H1 (cell line): ENCODE measurements around the gene HBA2. TPM values are rescaled to one million over a fixed set of nuclear protein-coding genes. Genes with fewer than 3 reads are reported as not detected.

Experiments used
- CTCF ChIA-PET: fragments of 300-600 bp; sonication (Branson Sonifier 250); formaldehyde crosslinking; loops from one replicate; lab custom pipeline; 2021; ENCODE audit not compliant: partially characterized antibody; lab: Charles Lee
- POLR2A ChIA-PET: fragments of 300-600 bp; sonication (Branson Sonifier 250); formaldehyde crosslinking; loops from one replicate; lab custom pipeline; 2021; ENCODE audit warnings: inconsistent platforms; ENCODE audit not compliant: partially characterized antibody; lab: Charles Lee
- DNase-seq, 2 experiments: peaks; one replicate each; pipeline versions ENCODE4 v3.0.0 to v3.0.0-alpha.2; 2010 to 2022; ENCODE audit warnings: low spot score in 2 of 2, low read depth in 1 of 2, mixed read lengths in 1 of 2
- FAIRE-seq: peaks from 2 replicates; lab custom pipeline; 2011; peaks lifted over from hg19 to GRCh38; lab: Jason Lieb, UNC
- H2AFZ ChIP-seq: 2 replicates; pipeline ENCODE4 v1.8.1; 2012; ENCODE audit warnings: low read length, inconsistent platforms
- H2AK5ac ChIP-seq: 2 replicates; pipeline ENCODE4 v1.6.1; 2013; ENCODE audit warnings: low read depth, low read length
- H2BK120ac ChIP-seq: replicated peaks from 2 replicates; pipeline ENCODE3; 2013; ENCODE audit warnings: low read depth, low read length, inconsistent platforms
- H2BK12ac ChIP-seq: 2 replicates; pipeline ENCODE4 v1.6.1; 2013; ENCODE audit warnings: low read depth, low read length
- H2BK15ac ChIP-seq: 2 replicates; pipeline ENCODE4 v1.6.1; 2013; ENCODE audit warnings: low read length
- H2BK20ac ChIP-seq: 2 replicates; pipeline ENCODE4 v1.6.1; 2013; ENCODE audit warnings: low read length
- H2BK5ac ChIP-seq: 2 replicates; pipeline ENCODE4 v1.6.1; 2013; ENCODE audit warnings: low read depth, low read length
- H3K14ac ChIP-seq: 2 replicates; pipeline ENCODE4 v1.6.1; 2013; ENCODE audit warnings: inconsistent platforms; ENCODE audit not compliant: insufficient read length
- H3K18ac ChIP-seq: 2 replicates; pipeline ENCODE4 v1.6.1; 2013; ENCODE audit warnings: low read length; ENCODE audit errors: extremely low read depth
- H3K23ac ChIP-seq: 2 replicates; pipeline ENCODE4 v1.6.1; 2013; ENCODE audit warnings: inconsistent platforms; ENCODE audit not compliant: insufficient read length
- H3K23me2 ChIP-seq: 2 replicates; pipeline ENCODE4 v1.6.1; 2013; ENCODE audit warnings: low read depth, low read length
- H3K27ac ChIP-seq: 2 replicates; pipeline ENCODE4 v1.6.1; 2011; ENCODE audit warnings: low read depth, low read length, inconsistent platforms
- H3K27me3 ChIP-seq, 4 experiments: replicated peaks in 1 of 4; 1 replicate in 1 of 4; 2 replicates in 3 of 4; pipeline versions ENCODE4 v1.6.1 to v1.8.1; 2011 to 2013; ENCODE audit warnings: low read length in 3 of 4, mild to moderate bottlenecking in 3 of 4, inconsistent platforms in 2 of 4, mixed read lengths in 2 of 4, moderate library complexity in 1 of 4; ENCODE audit not compliant: control insufficient read depth in 3 of 4, insufficient read depth in 3 of 4; ENCODE audit errors: extremely low read depth in 1 of 4
- H3K36me3 ChIP-seq, 4 experiments: 2 replicates each; pipeline versions ENCODE4 v1.6.1 to v1.8.1; 2011 to 2013; ENCODE audit warnings: mild to moderate bottlenecking in 4 of 4, low read length in 3 of 4, moderate library complexity in 2 of 4, control low read depth in 1 of 4, inconsistent platforms in 1 of 4; ENCODE audit not compliant: insufficient read depth in 4 of 4, control insufficient read depth in 2 of 4
- H3K4ac ChIP-seq: replicated peaks from 2 replicates; pipeline ENCODE3; 2013; ENCODE audit warnings: low read length, low read depth, mixed read lengths, inconsistent platforms; ENCODE audit not compliant: insufficient read length
- H3K4me1 ChIP-seq, 4 experiments: replicated peaks in 1 of 4; 1 replicate in 1 of 4; 2 replicates in 3 of 4; pipeline versions ENCODE4 v1.6.1 to v1.8.1; 2011 to 2013; ENCODE audit warnings: low read length in 3 of 4, inconsistent platforms in 2 of 4, mixed read lengths in 1 of 4; ENCODE audit not compliant: insufficient read depth in 4 of 4, control insufficient read depth in 3 of 4
- H3K4me2 ChIP-seq, 2 experiments: 2 replicates each; pipeline versions ENCODE4 v1.6.1 to v1.8.1; 2011 to 2013; ENCODE audit warnings: low read depth in 2 of 2, low read length in 2 of 2, control low read depth in 1 of 2, inconsistent platforms in 1 of 2, mild to moderate bottlenecking in 1 of 2; ENCODE audit not compliant: insufficient read depth in 1 of 2
- H3K4me3 ChIP-seq, 4 experiments: fragments of 200-600, 300-600 bp in 1 of 4; sonication (generic), shearing (Covaris generic), sonication (Bioruptor Twin) in 1 of 4; 2 replicates each; pipeline versions ENCODE4 v1.5.1 to v1.8.1; 2011 to 2016; ENCODE audit warnings: low read length in 4 of 4, low read depth in 3 of 4, control low read depth in 2 of 4, inconsistent platforms in 2 of 4, mild to moderate bottlenecking in 2 of 4, mixed read lengths in 1 of 4, moderate library complexity in 1 of 4; ENCODE audit not compliant: insufficient read depth in 2 of 4; ENCODE audit errors: extremely low read depth in 1 of 4
- H3K56ac ChIP-seq: replicated peaks from 2 replicates; pipeline ENCODE3; 2013; ENCODE audit warnings: low read depth, mild to moderate bottlenecking, mixed read lengths, low read length, inconsistent platforms; ENCODE audit not compliant: insufficient read length
- H3K79me1 ChIP-seq: 2 replicates; pipeline ENCODE4 v1.6.1; 2013; ENCODE audit warnings: low read depth, low read length, control low read depth
- H3K79me2 ChIP-seq, 2 experiments: 2 replicates each; pipeline versions ENCODE4 v1.6.1 to v1.8.1; 2012 to 2013; ENCODE audit warnings: low read length in 2 of 2, mild to moderate bottlenecking in 2 of 2, inconsistent platforms in 1 of 2; ENCODE audit not compliant: insufficient read depth in 2 of 2, control insufficient read depth in 1 of 2
- H3K9ac ChIP-seq, 4 experiments: replicated peaks in 1 of 4; 1 replicate in 1 of 4; 2 replicates in 3 of 4; pipeline versions ENCODE4 v1.6.1 to v1.8.1; 2011 to 2013; ENCODE audit warnings: low read depth in 3 of 4, low read length in 3 of 4, control low read depth in 2 of 4, mild to moderate bottlenecking in 2 of 4, moderate library complexity in 2 of 4, inconsistent platforms in 1 of 4; ENCODE audit errors: extremely low read depth in 1 of 4
- H3K9me3 ChIP-seq, 2 experiments: 2 replicates each; pipeline versions ENCODE4 v1.6.1 to v1.8.1; 2012 to 2013; ENCODE audit warnings: mild to moderate bottlenecking in 2 of 2, moderate library complexity in 2 of 2, control low read depth in 1 of 2, inconsistent platforms in 1 of 2, low read depth in 1 of 2, low read length in 1 of 2, mixed read lengths in 1 of 2; ENCODE audit not compliant: insufficient read depth in 2 of 2
- H4K20me1 ChIP-seq, 2 experiments: replicated peaks in 1 of 2; 2 replicates each; pipeline versions ENCODE3 to v1.8.1; 2011 to 2013; ENCODE audit warnings: inconsistent platforms in 2 of 2, low read length in 2 of 2, mild to moderate bottlenecking in 1 of 2; ENCODE audit not compliant: insufficient read depth in 2 of 2, control insufficient read depth in 1 of 2
- H4K5ac ChIP-seq: 2 replicates; pipeline ENCODE4 v1.6.1; 2013; ENCODE audit warnings: low read length, low read depth, mixed read lengths, inconsistent platforms; ENCODE audit not compliant: insufficient read length
- H4K8ac ChIP-seq: 2 replicates; pipeline ENCODE4 v1.8.0; 2013; ENCODE audit warnings: mild to moderate bottlenecking, moderate library complexity, low read length, inconsistent platforms; ENCODE audit not compliant: insufficient read depth; ENCODE audit errors: extremely low read depth
- H4K91ac ChIP-seq: replicated peaks from 2 replicates; pipeline ENCODE3; 2013; ENCODE audit warnings: low read length, mixed read lengths, inconsistent platforms; ENCODE audit not compliant: insufficient read length
- BACH1 ChIP-seq: IDR thresholded peaks from 2 replicates; pipeline ENCODE4 v1.6.1; 2012; ENCODE audit warnings: low read length, improper control_type of control experiment
- BCL11A ChIP-seq, 2 experiments: IDR thresholded peaks; one replicate each; pipeline ENCODE4 v1.6.1; 2011; ENCODE audit warnings: low read depth in 2 of 2, low read length in 2 of 2, mild to moderate bottlenecking in 2 of 2
- BRCA1 ChIP-seq: IDR thresholded peaks from 2 replicates; pipeline ENCODE4 v1.6.1; 2012; ENCODE audit warnings: low read depth, low read length, improper control_type of control experiment
- CHD1 ChIP-seq: IDR thresholded peaks from 2 replicates; pipeline ENCODE4 v1.6.1; 2012; ENCODE audit warnings: low read depth, low read length, improper control_type of control experiment
- FOSL1 ChIP-seq: IDR thresholded peaks from 2 replicates; pipeline ENCODE4 v1.6.1; 2011; ENCODE audit warnings: mild to moderate bottlenecking, low read depth, low read length, moderate library complexity; ENCODE audit not compliant: insufficient read depth
- KDM1A ChIP-seq: fragments of 200-600, 300-600 bp; sonication (generic); IDR thresholded peaks from 2 replicates; pipeline ENCODE4 v1.7.1; 2016; ENCODE audit warnings: mild to moderate bottlenecking, low read length, borderline replicate concordance
- NRF1 ChIP-seq: IDR thresholded peaks from 2 replicates; pipeline ENCODE4 v1.6.1; 2011; ENCODE audit warnings: mild to moderate bottlenecking, low read depth, low read length, improper control_type of control experiment
- RFX5 ChIP-seq: IDR thresholded peaks from 2 replicates; pipeline ENCODE4 v1.6.1; 2011; ENCODE audit warnings: low read depth, low read length, improper control_type of control experiment, borderline replicate concordance
- SIRT6 ChIP-seq: IDR thresholded peaks from one replicate; pipeline ENCODE4 v1.7.1; 2012; ENCODE audit warnings: low read length, inconsistent platforms
- SIX5 ChIP-seq: IDR thresholded peaks from 2 replicates; pipeline ENCODE4 v1.6.1; 2011; ENCODE audit warnings: mild to moderate bottlenecking, low read depth, low read length
- SP1 ChIP-seq: IDR thresholded peaks from 2 replicates; pipeline ENCODE4 v1.6.1; 2011; ENCODE audit warnings: low read depth, low read length
- TBP ChIP-seq: IDR thresholded peaks from 2 replicates; pipeline ENCODE4 v1.6.1; 2011; ENCODE audit warnings: low read depth, low read length, improper control_type of control experiment
- WGBS, 2 experiments: shearing (Covaris generic) in 1 of 2; methylation state at CpG; one replicate each; pipeline versions ENCODE4 v1.1.6 to v1.1.7; 2013 to 2015; ENCODE audit warnings: low lambda C conversion rate in 2 of 2, mixed read lengths in 2 of 2, inconsistent platforms in 1 of 2, low coverage in 1 of 2, missing lambda C conversion rate in 1 of 2; ENCODE audit not compliant: insufficient replicate concordance in 2 of 2, insufficient coverage in 1 of 2, insufficient read length in 1 of 2; ENCODE audit errors: extremely low coverage in 1 of 2, missing lambda C conversion rate in 1 of 2; 5-methylcytosine and 5-hydroxymethylcytosine counted together
- polyA plus RNA-seq, 7 experiments: library from polyadenylated mRNA; depleted of rRNA in 3 of 7; stranded (reverse) in 5 of 7; unstranded in 2 of 7; fragments of >200 nt in 5 of 7; fragments of 200-250 nt in 2 of 7; gene quantifications; 1 replicate in 5 of 7; 2 replicates in 1 of 7; 4 replicates in 1 of 7; pipeline versions ENCODE4 v1.2.1 to v1.2.3, GENCODE V29; 2011 to 2013; ENCODE audit warnings: missing spikeins in 2 of 7, mixed read lengths in 2 of 7
- total RNA-seq: library from RNA; stranded (reverse); fragmentation: NEBNext Ultra II Directional; extraction: Animal tissue kit (Norgen Biotek cat#: 25700); gene quantifications from 2 replicates; pipeline ENCODE4 v1.2.1, GENCODE V29; 2021
- TF ChIP-seq, protein P1 (sequence below): IDR thresholded peaks from 2 replicates; pipeline ENCODE4 v1.6.1; 2012; ENCODE audit warnings: inconsistent platforms

Gene HBA2
- total and polyA plus RNA-seq, 2 of the 8 experiments (the other 6 are each of a cell fraction or from before 2014, with no cell fraction given), result 6.1 TPM; not detected in 1

DNA sequence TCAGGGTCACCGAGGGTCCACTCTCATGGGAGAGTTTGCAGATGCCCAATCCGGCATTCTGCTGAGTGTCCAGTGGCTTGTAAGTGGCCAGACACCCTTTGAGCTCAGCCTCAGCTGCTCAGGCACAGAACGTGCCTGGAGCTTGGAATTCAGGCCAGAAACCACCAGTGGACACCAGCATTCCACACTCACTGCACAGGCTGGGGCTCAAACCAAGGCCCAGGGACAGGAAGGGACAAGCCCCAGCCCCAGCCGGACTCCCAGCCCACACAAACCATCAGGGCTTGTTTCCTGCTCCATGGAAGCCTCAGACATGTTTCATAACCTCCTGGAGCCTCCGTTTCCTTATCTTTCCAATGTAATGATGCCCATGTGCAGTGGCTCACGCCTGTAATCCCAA, 29.2 kb upstream of the HBA2 start:
- 0 out of 2 replicates have a peak overlapping the region, but pooled peaks have one; percentile 21 for H2BK20ac ChIP-seq
- no peak overlapping the region for H2BK15ac ChIP-seq
- no peaks in the 10 kb centered on the region for H3K9me3 ChIP-seq
- TF ChIP-seq BCL11A (IDR thresholded peaks at IDR 0.05; ENCODE audit: low read depth in 2 of 2, low read length in 2 of 2), result no peak
- no peak for TF ChIP-seq BRCA1
- TF ChIP-seq CHD1, result no peak
- TF ChIP-seq SP1, result no peak
- no peak for TF ChIP-seq KDM1A
- TF ChIP-seq BACH1, result no peak
- TF ChIP-seq SIRT6, result no peak
- TF ChIP-seq, protein P1, sequence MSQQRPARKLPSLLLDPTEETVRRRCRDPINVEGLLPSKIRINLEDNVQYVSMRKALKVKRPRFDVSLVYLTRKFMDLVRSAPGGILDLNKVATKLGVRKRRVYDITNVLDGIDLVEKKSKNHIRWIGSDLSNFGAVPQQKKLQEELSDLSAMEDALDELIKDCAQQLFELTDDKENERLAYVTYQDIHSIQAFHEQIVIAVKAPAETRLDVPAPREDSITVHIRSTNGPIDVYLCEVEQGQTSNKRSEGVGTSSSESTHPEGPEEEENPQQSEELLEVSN, result no peak
- no peak for TF ChIP-seq NRF1
- TF ChIP-seq RFX5, result no peak
- TF ChIP-seq SIX5, result no peak
- no peak for TF ChIP-seq TBP
- TF ChIP-seq FOSL1, result no peak
- TF ChIP-seq, all 59 proteins: peak for 0
- Histone ChIP-seq H3K4me1 (no peaks in the 10 kb centered on the region; a peak in 1 of 7 replicates), H3K27ac (no peak overlapping the region), H2BK12ac (0 out of 2 replicates have a peak overlapping the region, but pooled peaks have one; percentile 17), H2BK120ac (peak overlapping the region; percentile 13), H3K9ac (no peak overlapping the region), H3K14ac (no peak overlapping the region), H4K91ac (no peak overlapping the region), H4K20me1 (no peaks in the 10 kb centered on the region), H3K23me2 (no peaks in the 10 kb centered on the region), H3K27me3 (0 out of 7 replicates have a peak, but pooled peaks cover 0 to under 1% (median under 1%) of the 10 kb centered on the region in 4 experiments), H2BK5ac (0 out of 2 replicates have a peak overlapping the region, but pooled peaks have one; percentile 63), H3K18ac (no peak overlapping the region), H3K23ac (no peak overlapping the region), H3K4me3 (no peak overlapping the region), H3K36me3 (no peaks in the 10 kb centered on the region), H4K5ac (no peak overlapping the region), H3K79me2 (no peaks in the 10 kb centered on the region), H3K4ac (no peak overlapping the region), H4K8ac (no peak overlapping the region), H2AK5ac (no peak overlapping the region), H2AFZ (no peak overlapping the region), H3K4me2 (no peak overlapping the region), H3K79me1 (no peaks in the 10 kb centered on the region), H3K56ac (no peak overlapping the region)
- DNase-seq (no peak), FAIRE-seq (no peak)
- POLR2A ChIA-PET, result interaction anchor here (1.0 to 1.8 kb wide), 2 partner anchors 11 to 19 kb away, joined by 4 to 5 read pairs; no protein-coding TSS in a partner anchor
- 87% methylated on average over 6 of the region's 6 CpGs; no CpG with 5 or more reads in 1 of the 2 experiments for WGBS, 2 experiments
- CTCF ChIA-PET, result interaction anchor here (1.0 to 2.4 kb wide), 4 partner anchors 23 to 72 kb away, joined by 3 to 8 read pairs (median 3); no protein-coding TSS in a partner anchor
